HFFc6 (cell line): ENCODE measurements around the gene SUSD6. TPM values are rescaled to one million over a fixed set of nuclear protein-coding genes. Genes with fewer than 3 reads are reported as not detected.
"Not testable (repeated sequence)": the region's sequence is repeated elsewhere in the genome, so short reads cannot be mapped to it uniquely, and the experiment has no call there.

ENCODE experiments used
- DNase-seq: peaks from one replicate; pipeline ENCODE4 v3.0.0-alpha.2; 2018
- H3K27ac Mint-ChIP-seq: 2 replicates; pipeline ENCODE4 v1.8.0; 2020; ENCODE audit warnings: mild to moderate bottlenecking, mixed read lengths
- H3K27me3 Mint-ChIP-seq: 2 replicates; pipeline ENCODE4 v1.8.0; 2021; ENCODE audit warnings: mild to moderate bottlenecking, moderate library complexity, mixed read lengths; ENCODE audit not compliant: insufficient read depth
- H3K36me3 Mint-ChIP-seq: 2 replicates; pipeline ENCODE4 v1.8.0; 2021; ENCODE audit warnings: low read depth, mixed read lengths
- H3K4me1 Mint-ChIP-seq: 2 replicates; pipeline ENCODE4 v1.8.0; 2020; ENCODE audit warnings: low read depth, mixed read lengths
- H3K4me3 Mint-ChIP-seq: 2 replicates; pipeline ENCODE4 v1.8.0; 2020; ENCODE audit warnings: mild to moderate bottlenecking, moderate library complexity, mixed read lengths
- H3K9me3 Mint-ChIP-seq: 2 replicates; pipeline ENCODE4 v1.8.0; 2020; ENCODE audit warnings: mild to moderate bottlenecking, mixed read lengths
- total RNA-seq, 6 experiments: library from RNA; stranded (reverse); fragmentation: NEBNext Ultra II Directional; extraction: Animal tissue kit (Norgen Biotek cat#: 25700); gene quantifications; 2 replicates in 1 of 6; 3 replicates in 5 of 6; pipeline ENCODE4 v1.2.3, GENCODE V29; 2021
- TF ChIP-seq, protein P1 (sequence below): fragments of 200-600 bp; sonication (generic); IDR thresholded peaks from 2 replicates; pipeline ENCODE4 v1.5.0; 2021; ENCODE audit warnings: antibody characterized with exemption, mild to moderate bottlenecking

The SUSD6 gene
- total RNA-seq, 6 experiments from 2014 or later = 15.8 to 21.8 (median 17.9) TPM

DNA sequence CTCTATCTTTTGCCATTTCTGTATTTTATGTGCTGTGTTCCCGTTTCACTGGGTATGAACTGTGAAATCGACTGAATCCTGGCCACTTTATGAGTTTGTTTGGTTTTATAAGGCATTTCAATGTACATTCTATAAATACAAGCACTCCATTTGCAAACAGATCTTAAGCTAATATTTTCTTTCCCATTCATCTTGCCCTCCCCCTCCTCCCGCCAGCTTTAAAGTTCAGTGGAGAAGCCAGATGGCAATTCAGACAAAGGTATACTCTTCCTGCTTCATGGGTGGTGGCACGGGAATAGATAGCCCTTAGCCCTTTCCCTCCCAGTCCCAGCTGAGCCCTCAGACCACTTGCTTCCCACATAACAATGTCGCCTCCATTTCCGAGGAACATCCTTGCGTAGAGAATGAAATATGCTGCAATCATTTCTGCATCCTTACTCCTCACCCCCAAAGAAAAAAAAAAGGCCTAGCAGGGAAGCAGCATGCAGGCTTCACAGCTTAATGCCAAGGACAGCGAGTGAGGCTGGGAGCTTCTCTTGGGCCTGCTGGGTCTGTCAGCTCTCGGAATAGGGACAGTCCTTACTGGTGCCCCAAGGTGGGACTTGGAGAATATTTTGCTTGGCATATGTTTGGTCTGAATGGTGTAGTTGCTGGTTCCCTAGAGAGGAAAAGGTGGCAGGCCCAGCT lies 102.7 kb downstream of the SUSD6 start:
- peaks cover 5% of the 10 kb centered on the region for H3K27me3 Mint-ChIP-seq
- no peaks in the 10 kb centered on the region for H3K9me3 Mint-ChIP-seq
- H3K4me3 Mint-ChIP-seq = no peak overlapping the region
- peaks cover 27% of the 10 kb centered on the region for H3K4me1 Mint-ChIP-seq
- H3K27ac Mint-ChIP-seq = no peak overlapping the region
- H3K36me3 Mint-ChIP-seq = no peaks in the 10 kb centered on the region
- DNase-seq = no peak
- TF ChIP-seq, protein P1, sequence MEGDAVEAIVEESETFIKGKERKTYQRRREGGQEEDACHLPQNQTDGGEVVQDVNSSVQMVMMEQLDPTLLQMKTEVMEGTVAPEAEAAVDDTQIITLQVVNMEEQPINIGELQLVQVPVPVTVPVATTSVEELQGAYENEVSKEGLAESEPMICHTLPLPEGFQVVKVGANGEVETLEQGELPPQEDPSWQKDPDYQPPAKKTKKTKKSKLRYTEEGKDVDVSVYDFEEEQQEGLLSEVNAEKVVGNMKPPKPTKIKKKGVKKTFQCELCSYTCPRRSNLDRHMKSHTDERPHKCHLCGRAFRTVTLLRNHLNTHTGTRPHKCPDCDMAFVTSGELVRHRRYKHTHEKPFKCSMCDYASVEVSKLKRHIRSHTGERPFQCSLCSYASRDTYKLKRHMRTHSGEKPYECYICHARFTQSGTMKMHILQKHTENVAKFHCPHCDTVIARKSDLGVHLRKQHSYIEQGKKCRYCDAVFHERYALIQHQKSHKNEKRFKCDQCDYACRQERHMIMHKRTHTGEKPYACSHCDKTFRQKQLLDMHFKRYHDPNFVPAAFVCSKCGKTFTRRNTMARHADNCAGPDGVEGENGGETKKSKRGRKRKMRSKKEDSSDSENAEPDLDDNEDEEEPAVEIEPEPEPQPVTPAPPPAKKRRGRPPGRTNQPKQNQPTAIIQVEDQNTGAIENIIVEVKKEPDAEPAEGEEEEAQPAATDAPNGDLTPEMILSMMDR = no peak

GRCh38 chr14:69715725-69716477 lies 104.5 kb downstream of the SUSD6 start:
- TF ChIP-seq, protein P1 = no peak
- Mint-ChIP-seq H3K9me3 (no peaks in the 10 kb centered on the region), H3K27me3 (peaks cover 4% of the 10 kb centered on the region; the same call in 1 of the 2 replicates), H3K4me3 (no peak overlapping the region), H3K36me3 (no peaks in the 10 kb centered on the region), H3K27ac (peak overlapping the region; percentile 70), H3K4me1 (peaks cover 37% of the 10 kb centered on the region)
- peak; percentile 27 for DNase-seq

DNA sequence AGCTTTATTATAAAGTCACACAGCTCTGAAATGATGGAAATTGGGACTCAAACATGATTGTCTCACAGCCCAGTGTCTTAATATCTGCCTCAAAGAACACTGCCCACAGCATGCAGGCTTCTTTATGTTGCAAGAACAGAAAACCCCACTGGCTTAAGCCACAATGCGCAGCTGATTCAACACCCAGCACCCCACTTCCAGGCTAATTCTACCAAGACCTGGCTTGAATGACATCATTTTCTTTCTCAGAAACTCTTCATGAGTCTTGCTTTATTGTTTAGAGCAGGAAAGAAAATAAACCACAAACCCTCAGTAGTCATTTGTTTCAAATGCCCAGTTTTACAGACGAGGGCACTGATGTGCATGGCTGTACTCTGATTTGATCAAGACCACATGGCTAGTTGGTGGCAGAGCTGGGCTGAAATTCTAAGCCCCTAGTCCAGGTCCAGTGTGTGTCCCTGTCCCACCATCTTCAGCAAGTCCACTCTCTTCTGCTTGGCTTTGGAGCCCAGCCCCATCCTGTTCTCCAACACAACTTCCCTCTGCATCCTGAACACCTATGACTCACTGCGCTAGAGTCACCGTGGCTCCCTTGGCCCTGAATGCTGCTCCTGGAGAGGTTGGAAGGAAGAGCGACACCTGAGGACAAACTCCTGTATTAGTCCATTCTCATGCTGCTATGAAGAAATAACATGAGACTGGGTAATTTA lies 105.2 kb downstream of the SUSD6 start:
- Mint-ChIP-seq H3K4me1 (peaks cover 37% of the 10 kb centered on the region), H3K27me3 (peaks cover 4% of the 10 kb centered on the region; the same call in 1 of the 2 replicates), H3K9me3 (no peaks in the 10 kb centered on the region), H3K4me3 (peak overlapping the region; percentile 9; the same call in 1 of the 2 replicates), H3K36me3 (no peaks in the 10 kb centered on the region), H3K27ac (peak overlapping the region; percentile 70)
- TF ChIP-seq, protein P1 = no peak
- peak; percentile 74 for DNase-seq

DNA sequence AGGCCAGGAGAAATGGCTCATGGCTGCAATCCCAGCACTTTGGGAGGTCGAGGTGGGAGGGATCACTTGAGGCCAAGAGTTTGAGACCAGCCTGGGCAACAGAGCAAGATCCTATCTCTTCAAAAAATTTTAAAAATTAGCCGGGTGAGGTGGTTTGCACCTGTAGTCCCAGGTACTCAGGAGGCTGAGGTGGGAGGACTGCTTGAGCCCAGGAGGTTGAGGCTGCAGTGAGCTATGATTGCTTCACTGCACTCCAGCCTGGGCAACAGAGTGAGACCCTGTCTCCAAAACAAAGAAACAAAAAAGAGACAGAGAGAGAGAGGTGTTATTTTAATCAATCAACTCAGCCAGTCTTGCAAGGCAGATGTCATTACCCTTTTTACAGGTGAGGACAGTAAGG lies 107.2 kb downstream of the SUSD6 start:
- not testable (repeated sequence) for H3K36me3 Mint-ChIP-seq, H3K27me3 Mint-ChIP-seq, H3K9me3 Mint-ChIP-seq, H3K27ac Mint-ChIP-seq, DNase-seq, H3K4me3 Mint-ChIP-seq
- peaks cover 37% of the 10 kb centered on the region for H3K4me1 Mint-ChIP-seq

- Mint-ChIP-seq H3K4me1 (peaks cover 37% of the 10 kb centered on the region), H3K27ac (peak overlapping the region; percentile 64), H3K27me3 (peaks cover under 1% of the 10 kb centered on the region; the same call in 1 of the 2 replicates), H3K4me3 (peak overlapping the region; percentile 68), H3K9me3 (no peaks in the 10 kb centered on the region), H3K36me3 (no peaks in the 10 kb centered on the region)
- peak; percentile 54 for DNase-seq
- TF ChIP-seq, protein P1 = no peak
These were observed 108.1 kb downstream of the SUSD6 start for GRCh38 chr14:69719501-69719951.
